WERI-Rb-1 (cell line): ENCODE data around the gene SHROOM4.

Experiments used
- DNase-seq: peaks from one replicate; pipeline ENCODE4 v3.0.0-alpha.2; 2020
- H3K27ac ChIP-seq: fragments of 250-450 bp; sonication (Bioruptor Pico); 2 replicates; pipeline ENCODE4 v1.5.1; 2020; ENCODE audit warnings: mild to moderate bottlenecking, moderate library complexity
- H3K27me3 ChIP-seq: fragments of 250-450 bp; sonication (Bioruptor Pico); 2 replicates; pipeline ENCODE4 v1.5.1; 2021; ENCODE audit warnings: mild to moderate bottlenecking, low read depth, moderate library complexity; ENCODE audit not compliant: insufficient read depth, severe bottlenecking
- H3K36me3 ChIP-seq: fragments of 250-450 bp; sonication (Bioruptor Pico); 2 replicates; pipeline ENCODE4 v1.5.1; 2020; ENCODE audit warnings: mild to moderate bottlenecking, moderate library complexity
- H3K4me3 ChIP-seq: 2 replicates; pipeline ENCODE4 v1.5.1; 2011; ENCODE audit warnings: low read depth, mild to moderate bottlenecking, control low read depth, low read length
- H3K9me3 ChIP-seq: fragments of 250-450 bp; sonication (Bioruptor Pico); 2 replicates; pipeline ENCODE4 v1.5.1; 2021; ENCODE audit warnings: mild to moderate bottlenecking, moderate library complexity; ENCODE audit not compliant: severe bottlenecking
- TF ChIP-seq, protein P1 (sequence below): IDR thresholded peaks from 2 replicates; pipeline ENCODE4 v1.5.1; 2011; ENCODE audit warnings: low read depth, mild to moderate bottlenecking, control low read depth, inconsistent platforms, low read length

Gene SHROOM4

DNA sequence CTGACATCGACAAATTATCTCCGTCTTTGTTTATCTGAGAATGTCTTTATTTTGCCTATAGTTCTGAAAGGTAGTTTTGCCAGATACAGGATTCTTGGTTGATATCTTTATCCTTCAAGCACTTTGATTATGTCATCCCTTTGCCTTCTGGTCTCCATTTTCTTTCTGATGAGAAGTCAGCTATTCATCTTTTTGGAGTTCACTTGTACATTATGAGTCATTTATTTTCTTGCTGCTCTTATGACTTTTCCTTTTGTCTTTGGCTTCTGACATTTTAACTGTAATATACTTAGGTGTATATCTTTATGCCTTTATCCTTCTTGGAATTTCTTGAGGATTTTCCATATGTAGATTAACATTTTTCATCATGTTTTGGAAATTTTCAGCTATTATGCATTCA lies 51.4 kb downstream of the SHROOM4 start:
- DNase-seq, result no peak
- Histone ChIP-seq H3K4me3 (no peak overlapping the region), H3K27ac (no peak overlapping the region), H3K36me3 (no peaks in the 10 kb centered on the region), H3K27me3 (peaks cover 21% of the 10 kb centered on the region), H3K9me3 (no peaks in the 10 kb centered on the region)
- TF ChIP-seq, protein P1, sequence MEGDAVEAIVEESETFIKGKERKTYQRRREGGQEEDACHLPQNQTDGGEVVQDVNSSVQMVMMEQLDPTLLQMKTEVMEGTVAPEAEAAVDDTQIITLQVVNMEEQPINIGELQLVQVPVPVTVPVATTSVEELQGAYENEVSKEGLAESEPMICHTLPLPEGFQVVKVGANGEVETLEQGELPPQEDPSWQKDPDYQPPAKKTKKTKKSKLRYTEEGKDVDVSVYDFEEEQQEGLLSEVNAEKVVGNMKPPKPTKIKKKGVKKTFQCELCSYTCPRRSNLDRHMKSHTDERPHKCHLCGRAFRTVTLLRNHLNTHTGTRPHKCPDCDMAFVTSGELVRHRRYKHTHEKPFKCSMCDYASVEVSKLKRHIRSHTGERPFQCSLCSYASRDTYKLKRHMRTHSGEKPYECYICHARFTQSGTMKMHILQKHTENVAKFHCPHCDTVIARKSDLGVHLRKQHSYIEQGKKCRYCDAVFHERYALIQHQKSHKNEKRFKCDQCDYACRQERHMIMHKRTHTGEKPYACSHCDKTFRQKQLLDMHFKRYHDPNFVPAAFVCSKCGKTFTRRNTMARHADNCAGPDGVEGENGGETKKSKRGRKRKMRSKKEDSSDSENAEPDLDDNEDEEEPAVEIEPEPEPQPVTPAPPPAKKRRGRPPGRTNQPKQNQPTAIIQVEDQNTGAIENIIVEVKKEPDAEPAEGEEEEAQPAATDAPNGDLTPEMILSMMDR, result no peak

DNA sequence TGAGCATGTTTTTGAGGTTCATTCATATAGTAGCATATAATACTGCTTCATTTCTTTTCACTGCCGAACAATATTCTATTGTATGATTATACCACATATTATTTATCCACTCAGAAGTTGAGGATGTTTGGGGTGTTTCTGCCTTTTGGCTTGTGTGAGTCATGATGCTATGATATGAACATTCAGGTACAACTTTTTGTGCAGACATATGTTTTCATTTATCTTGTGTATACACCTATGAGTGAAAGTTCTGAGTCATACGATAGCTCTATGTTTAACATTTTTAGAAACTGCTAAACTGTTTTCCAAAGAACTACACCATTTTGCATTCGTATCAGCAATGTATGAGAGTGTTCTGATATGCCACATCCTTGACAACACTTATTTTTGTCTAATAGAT lies 57.7 kb downstream of the SHROOM4 start:
- no peak overlapping the region for H3K4me3 ChIP-seq
- no peaks in the 10 kb centered on the region for H3K36me3 ChIP-seq
- no peak for DNase-seq
- H3K27ac ChIP-seq, result no peak overlapping the region
- TF ChIP-seq, protein P1, result no peak
- H3K27me3 ChIP-seq, result peaks cover 7% of the 10 kb centered on the region
- no peaks in the 10 kb centered on the region for H3K9me3 ChIP-seq

GRCh38 chrX:50751091-50751490 lies 62.9 kb downstream of the SHROOM4 start:
- DNase-seq, result no peak
- no peak overlapping the region for H3K4me3 ChIP-seq
- TF ChIP-seq, protein P1, result no peak
- no peak overlapping the region for H3K27ac ChIP-seq
- peaks cover 3% of the 10 kb centered on the region for H3K27me3 ChIP-seq
- no peaks in the 10 kb centered on the region for H3K9me3 ChIP-seq
- no peaks in the 10 kb centered on the region for H3K36me3 ChIP-seq

GRCh38 chrX:50747471-50747900 lies 66.5 kb downstream of the SHROOM4 start:
- peak; percentile 8 for DNase-seq
- Histone ChIP-seq H3K9me3 (no peaks in the 10 kb centered on the region), H3K36me3 (no peaks in the 10 kb centered on the region), H3K4me3 (no peak overlapping the region), H3K27ac (no peak overlapping the region), H3K27me3 (peaks cover 18% of the 10 kb centered on the region)
- TF ChIP-seq, protein P1, result peak; percentile 61

- Histone ChIP-seq H3K9me3 (no peaks in the 10 kb centered on the region), H3K4me3 (no peak overlapping the region), H3K36me3 (no peaks in the 10 kb centered on the region), H3K27ac (no peak overlapping the region), H3K27me3 (peaks cover 10% of the 10 kb centered on the region)
- DNase-seq, result no peak
- TF ChIP-seq, protein P1, result no peak
Observed at GRCh38 chrX:50736656-50737055, 77.3 kb downstream of the SHROOM4 start.

- Histone ChIP-seq H3K9me3 (no peaks in the 10 kb centered on the region), H3K27me3 (peaks cover 28% of the 10 kb centered on the region), H3K36me3 (no peaks in the 10 kb centered on the region), H3K4me3 (no peak overlapping the region), H3K27ac (no peak overlapping the region)
- DNase-seq, result no peak
- TF ChIP-seq, protein P1, result no peak
Observed at GRCh38 chrX:50726296-50726695, 87.7 kb downstream of the SHROOM4 start.
